HEK293 (cell line): ENCODE measurements around the gene KRT81.

Source experiments
- CTCF ChIP-seq: fragments of 450-650 bp; formaldehyde crosslinking; IDR thresholded peaks from 2 replicates; pipeline ENCODE4 v1.5.1; 2016; ENCODE audit warnings: missing biosample characterization, missing genetic modification characterization
- GLIS1 ChIP-seq: fragments of 450-650 bp; formaldehyde crosslinking; IDR thresholded peaks from 2 replicates; pipeline ENCODE4 v1.5.1; 2016; ENCODE audit warnings: missing biosample characterization, missing genetic modification characterization
- GLIS2 ChIP-seq: fragments of 450-650 bp; formaldehyde crosslinking; IDR thresholded peaks from 2 replicates; pipeline ENCODE4 v1.5.1; 2016; ENCODE audit warnings: missing biosample characterization, missing genetic modification characterization
- PBX3 ChIP-seq: sonication (generic); formaldehyde crosslinking; IDR thresholded peaks from 2 replicates; pipeline ENCODE4 v1.8.1; 2022; ENCODE audit warnings: mild to moderate bottlenecking, moderate library complexity, missing genetic modification reagents
- PRDM6 ChIP-seq: fragments of 450-650 bp; formaldehyde crosslinking; IDR thresholded peaks from 2 replicates; pipeline ENCODE4 v1.5.1; 2017; ENCODE audit warnings: missing biosample characterization, missing genetic modification characterization
- SP7 ChIP-seq: fragments of 450-650 bp; formaldehyde crosslinking; IDR thresholded peaks from 2 replicates; pipeline ENCODE4 v1.5.1; 2016; ENCODE audit warnings: missing biosample characterization, missing genetic modification characterization
- TCF7L2 ChIP-seq: IDR thresholded peaks from 2 replicates; pipeline ENCODE4 v1.6.1; 2011; ENCODE audit warnings: low read depth, mild to moderate bottlenecking, inconsistent platforms, low read length, moderate library complexity, borderline replicate concordance
- TRIM28 ChIP-seq: IDR thresholded peaks from 2 replicates; pipeline ENCODE4 v1.6.1; 2011; ENCODE audit warnings: low read length, control low read depth, borderline replicate concordance
- YY1 ChIP-seq: fragments of 450-650 bp; formaldehyde crosslinking; IDR thresholded peaks from 2 replicates; pipeline ENCODE4 v1.5.1; 2018; ENCODE audit warnings: missing biosample characterization, missing genetic modification characterization
- ZEB2 ChIP-seq: fragments of 450-650 bp; formaldehyde crosslinking; IDR thresholded peaks from 2 replicates; pipeline ENCODE4 v1.5.1; 2016; ENCODE audit warnings: missing biosample characterization, missing genetic modification characterization
- ZFP3 ChIP-seq: fragments of 450-650 bp; formaldehyde crosslinking; IDR thresholded peaks from 2 replicates; pipeline ENCODE4 v1.5.1; 2016; ENCODE audit warnings: low read depth, missing biosample characterization, missing genetic modification characterization
- ZNF157 ChIP-seq: fragments of 450-650 bp; formaldehyde crosslinking; IDR thresholded peaks from 2 replicates; pipeline ENCODE4 v1.5.1; 2016; ENCODE audit warnings: missing biosample characterization, missing genetic modification characterization
- ZNF221 ChIP-seq: fragments of 450-650 bp; formaldehyde crosslinking; IDR thresholded peaks from 2 replicates; pipeline ENCODE4 v1.5.1; 2017; ENCODE audit warnings: missing biosample characterization, missing genetic modification characterization, borderline replicate concordance
- ZNF362 ChIP-seq: fragments of 450-650 bp; formaldehyde crosslinking; IDR thresholded peaks from 2 replicates; pipeline ENCODE4 v1.5.1; 2016; ENCODE audit warnings: missing biosample characterization, missing genetic modification characterization
- ZNF501 ChIP-seq: fragments of 450-650 bp; formaldehyde crosslinking; IDR thresholded peaks from 2 replicates; pipeline ENCODE4 v1.5.1; 2016; ENCODE audit warnings: missing biosample characterization, missing genetic modification characterization
- ZNF596 ChIP-seq: fragments of 450-650 bp; IDR thresholded peaks from 2 replicates; pipeline ENCODE4 v1.5.0; 2018; ENCODE audit warnings: missing biosample characterization, mild to moderate bottlenecking, missing genetic modification characterization, moderate library complexity
- ZNF629 ChIP-seq: fragments of 450-650 bp; formaldehyde crosslinking; IDR thresholded peaks from 2 replicates; pipeline ENCODE4 v1.5.1; 2017; ENCODE audit warnings: missing biosample characterization, missing genetic modification characterization
- ZNF664 ChIP-seq: fragments of 450-650 bp; formaldehyde crosslinking; IDR thresholded peaks from 2 replicates; pipeline ENCODE4 v1.5.1; 2016; ENCODE audit warnings: missing biosample characterization, missing genetic modification characterization
- ZNF692 ChIP-seq: fragments of 450-650 bp; formaldehyde crosslinking; IDR thresholded peaks from 2 replicates; pipeline ENCODE4 v1.5.1; 2016; ENCODE audit warnings: missing biosample characterization, missing genetic modification characterization
- ZNF777 ChIP-seq: fragments of 450-650 bp; formaldehyde crosslinking; IDR thresholded peaks from 2 replicates; pipeline ENCODE4 v1.5.1; 2017; ENCODE audit warnings: missing biosample characterization, missing genetic modification characterization, borderline replicate concordance
- ZNF843 ChIP-seq: fragments of 450-650 bp; formaldehyde crosslinking; IDR thresholded peaks from 2 replicates; pipeline ENCODE4 v1.5.1; 2016; ENCODE audit warnings: missing biosample characterization, missing genetic modification characterization
- ZSCAN18 ChIP-seq: fragments of 450-650 bp; formaldehyde crosslinking; IDR thresholded peaks from 2 replicates; pipeline ENCODE4 v1.5.1; 2016; ENCODE audit warnings: missing biosample characterization, missing genetic modification characterization
- ZXDB ChIP-seq: fragments of 450-650 bp; formaldehyde crosslinking; IDR thresholded peaks from 2 replicates; pipeline ENCODE4 v1.5.1; 2016; ENCODE audit warnings: missing biosample characterization, missing genetic modification characterization

Gene KRT81

GRCh38 chr12:52260361-52261207 lies 30.8 kb downstream of the KRT81 start (continued):
- TF ChIP-seq ZNF157, result no peak
- TF ChIP-seq ZSCAN18 (tag by site-specific recombination), result no peak
- no peak for TF ChIP-seq TCF7L2
- TF ChIP-seq ZNF596 (tag by site-specific recombination), result peak; percentile 48; the same call in 1 of the 2 replicates
- peak; percentile 70 for TF ChIP-seq SP7
- no peak for TF ChIP-seq ZNF664 (tag by site-specific recombination)
- no peak for TF ChIP-seq YY1 (tag by site-specific recombination)
- no peak for TF ChIP-seq CTCF (tag by site-specific recombination)
- TF ChIP-seq TRIM28, result no peak; the same call in 1 of the 2 replicates
- peak; percentile 28; the same call in 1 of the 2 replicates for TF ChIP-seq GLIS1 (tag by site-specific recombination)
- no peak for TF ChIP-seq ZNF221 (tag by site-specific recombination)
- no peak for TF ChIP-seq PBX3 (CRISPR knock-in tag)
- no peak for TF ChIP-seq ZNF777
- TF ChIP-seq ZNF629 (tag by site-specific recombination), result 0 out of 2 replicates have a peak, but pooled peaks have one; percentile 16
- no peak for TF ChIP-seq ZNF362
- no peak for TF ChIP-seq GLIS2 (tag by site-specific recombination)
- peak; percentile 61; the same call in 1 of the 2 replicates for TF ChIP-seq ZNF843 (tag by site-specific recombination)
- no peak for TF ChIP-seq ZFP3 (tag by site-specific recombination)
- TF ChIP-seq ZNF501, result no peak
- no peak for TF ChIP-seq ZNF692
- TF ChIP-seq PRDM6 (tag by site-specific recombination), result no peak; the same call in 1 of the 2 replicates
- no peak for TF ChIP-seq ZEB2 (tag by site-specific recombination)
- TF ChIP-seq ZXDB (tag by site-specific recombination), result peak; percentile 58
